ENCODE measurements around the gene GRAMD2B.

- TF ChIP-seq CTCF (IDR thresholded peaks at IDR 0.05) (no peak), POLR2A (IDR thresholded peaks at IDR 0.05) (no peak)
These were observed 37.2 kb downstream of the GRAMD2B start for GRCh38 chr5:126460459-126460858.

All from Peyer's patch (tissue), 4 donors.